Ovary (tissue), 9 donors: ENCODE results near the gene PTPN3. TPM values are rescaled to one million over a fixed set of nuclear protein-coding genes. Genes with fewer than 3 reads are reported as not detected.

Experiments
- DNase-seq, 5 donors: peaks; one replicate each; pipeline ENCODE4 v3.0.0-alpha.2; 2019 to 2020
- H3K27ac ChIP-seq, 2 donors: fragments of 200-600 bp; one replicate each; pipeline versions ENCODE4 v1.5.1 to v1.8.0; 2019 to 2022
- H3K27me3 ChIP-seq: fragments of 200-600 bp; one replicate; pipeline ENCODE4 v1.8.0; 2022
- H3K36me3 ChIP-seq: fragments of 200-600 bp; sonication (generic); one replicate; pipeline ENCODE4 v1.5.1; 2019
- H3K4me1 ChIP-seq: one replicate; pipeline ENCODE4 v1.8.1; 2013; ENCODE audit warnings: mild to moderate bottlenecking, moderate library complexity; ENCODE audit not compliant: insufficient read depth
- H3K4me3 ChIP-seq: fragments of 200-600 bp; sonication (generic); one replicate; pipeline ENCODE4 v1.5.1; 2017
- H3K9me3 ChIP-seq, 2 donors: fragments of 200-600 bp in 1 of 2; sonication (generic) in 1 of 2; one replicate each; pipeline versions ENCODE4 v1.5.1 to v1.8.1; 2013 to 2019; ENCODE audit warnings: mild to moderate bottlenecking in 1 of 2, moderate library complexity in 1 of 2
- EP300 ChIP-seq: sonication (generic); formaldehyde crosslinking; IDR thresholded peaks from one replicate; pipeline ENCODE4 v1.6.1; 2017; ENCODE audit warnings: antibody characterized with exemption
- POLR2A ChIP-seq: fragments of 450-650 bp; IDR thresholded peaks from one replicate; pipeline ENCODE4 v1.6.1; 2017; ENCODE audit warnings: antibody characterized with exemption, mild to moderate bottlenecking, moderate library complexity
- WGBS, 3 donors: extraction: QIAGEN DNeasy Blood & Tissue Kit in 1 of 3; methylation state at CpG; one replicate each; pipeline versions ENCODE4 v1.1.5 to v1.1.7; 2013 to 2017; 5-methylcytosine and 5-hydroxymethylcytosine counted together
- intact Hi-C, 4 donors: fragments of 100-400 bp; cut with DNase I; formaldehyde crosslinking; loops; one replicate each; pipeline versions ENCODE4 v1.11.0 to v1.15.1; 2022 to 2023
- polyA plus RNA-seq, 2 donors: library from polyadenylated mRNA; stranded (reverse); fragments of 200-250 nt in 1 of 2; fragments of 350-450 nt in 1 of 2; fragmentation: Illumina TruSeq in 1 of 2; extraction: RNeasy Lipid Tissue Mini Kit (QIAGEN cat#74804) in 1 of 2; gene quantifications; one replicate each; pipeline ENCODE4 v1.2.3, GENCODE V29; 2013 to 2014
- total RNA-seq, 7 donors: library from RNA; depleted of rRNA in 2 of 7; stranded (reverse); fragments of >200 nt in 2 of 7; fragmentation: NEBNext Ultra II Directional in 3 of 7; extraction: Animal tissue kit (Norgen Biotek cat#: 25700) in 3 of 7; gene quantifications; one replicate each; pipeline versions ENCODE4 v1.1.0 to v1.2.4, GENCODE V29; 2016 to 2023
- TF ChIP-seq, protein P1 (sequence below), 3 donors: fragments of 450-650 bp in 2 of 3; fragments of 200-600 bp in 1 of 3; IDR thresholded peaks; one replicate each; pipeline versions ENCODE4 v1.5.1 to v1.8.0; 2016 to 2022; ENCODE audit warnings: antibody characterized with exemption in 3 of 3, mild to moderate bottlenecking in 1 of 3
- donor health status: DM: no; HTN: no; CAD: no; lungs with moderate emphysema.
- donor health status: DM: no; HTN: no; CAD: no.
- donor health status: Bipolar disorder and iron deficiency.
- donor health status: DM: yes; HTN: yes; CAD: no.
- donor health status: DM: no; HTN: no; CAD: no.
- donor health status: DM: yes; HTN: yes; CAD: no.

Gene PTPN3
- total and polyA plus RNA-seq, 9 donors = 0.20 to 17.8 (median 1.6) TPM

DNA sequence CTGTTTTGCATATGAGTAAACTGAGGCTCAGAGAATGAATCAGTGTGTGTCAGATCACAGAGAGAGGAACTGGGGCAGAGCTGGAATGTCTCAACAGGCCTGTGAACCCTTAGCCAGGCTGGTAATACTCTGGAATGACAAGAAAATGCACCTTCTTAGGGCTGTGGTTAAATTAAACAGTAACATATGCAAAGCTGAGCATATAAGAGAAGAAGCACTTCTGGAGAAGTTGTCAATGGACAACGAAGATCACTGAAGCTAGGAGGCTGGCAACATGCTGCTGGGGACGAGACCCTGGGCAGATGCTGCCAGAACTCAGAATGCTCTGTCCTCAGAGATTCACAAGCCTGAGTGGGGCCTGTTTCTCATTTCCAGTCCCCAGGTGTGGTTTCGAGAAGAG is 112.6 kb downstream of the PTPN3 start:
- TF ChIP-seq, protein P1, sequence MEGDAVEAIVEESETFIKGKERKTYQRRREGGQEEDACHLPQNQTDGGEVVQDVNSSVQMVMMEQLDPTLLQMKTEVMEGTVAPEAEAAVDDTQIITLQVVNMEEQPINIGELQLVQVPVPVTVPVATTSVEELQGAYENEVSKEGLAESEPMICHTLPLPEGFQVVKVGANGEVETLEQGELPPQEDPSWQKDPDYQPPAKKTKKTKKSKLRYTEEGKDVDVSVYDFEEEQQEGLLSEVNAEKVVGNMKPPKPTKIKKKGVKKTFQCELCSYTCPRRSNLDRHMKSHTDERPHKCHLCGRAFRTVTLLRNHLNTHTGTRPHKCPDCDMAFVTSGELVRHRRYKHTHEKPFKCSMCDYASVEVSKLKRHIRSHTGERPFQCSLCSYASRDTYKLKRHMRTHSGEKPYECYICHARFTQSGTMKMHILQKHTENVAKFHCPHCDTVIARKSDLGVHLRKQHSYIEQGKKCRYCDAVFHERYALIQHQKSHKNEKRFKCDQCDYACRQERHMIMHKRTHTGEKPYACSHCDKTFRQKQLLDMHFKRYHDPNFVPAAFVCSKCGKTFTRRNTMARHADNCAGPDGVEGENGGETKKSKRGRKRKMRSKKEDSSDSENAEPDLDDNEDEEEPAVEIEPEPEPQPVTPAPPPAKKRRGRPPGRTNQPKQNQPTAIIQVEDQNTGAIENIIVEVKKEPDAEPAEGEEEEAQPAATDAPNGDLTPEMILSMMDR (IDR thresholded peaks at IDR 0.05) = no peak
- no peak for TF ChIP-seq POLR2A
- no peak for TF ChIP-seq EP300
- Histone ChIP-seq H3K4me1 (no peaks in the 10 kb centered on the region), H3K27ac (no peak overlapping the region), H3K4me3 (no peak overlapping the region), H3K27me3 (no peaks in the 10 kb centered on the region), H3K36me3 (no peaks in the 10 kb centered on the region), H3K9me3 (no peaks in the 10 kb centered on the region)
- DNase-seq = no peak
- 90 to 92% (median 90%) methylated on average over 3 of the region's 3 CpGs for WGBS, 3 donors
- intact Hi-C loops = no loop called here

DNA sequence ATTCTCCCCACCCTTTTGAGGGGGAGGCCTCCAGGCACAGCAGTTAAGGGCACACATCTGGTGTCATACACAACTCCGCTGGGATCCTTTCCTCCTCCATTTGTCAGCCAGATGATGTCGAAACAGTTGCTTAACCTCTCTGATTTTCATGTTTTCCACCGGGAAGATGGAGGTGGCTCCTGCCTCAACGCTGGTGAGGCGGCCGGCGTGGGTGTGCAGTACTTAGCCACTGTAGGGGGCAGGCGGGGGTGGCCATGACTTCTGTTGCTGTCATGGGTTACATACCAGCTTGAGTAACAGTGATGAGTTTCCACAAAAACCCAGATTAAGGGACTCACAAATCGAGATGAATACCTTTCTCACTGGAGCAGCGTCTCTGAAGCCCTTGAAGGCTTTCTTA is 114.2 kb downstream of the PTPN3 start:
- H3K27me3 ChIP-seq = no peaks in the 10 kb centered on the region
- no peaks in the 10 kb centered on the region for H3K36me3 ChIP-seq
- no peak overlapping the region for H3K27ac ChIP-seq
- no peaks in the 10 kb centered on the region for H3K4me1 ChIP-seq
- intact Hi-C loops = no loop called here
- no peak for TF ChIP-seq POLR2A
- TF ChIP-seq, protein P1 (IDR thresholded peaks at IDR 0.05) = no peak
- no peak for TF ChIP-seq EP300
- H3K9me3 ChIP-seq = no peaks in the 10 kb centered on the region
- H3K4me3 ChIP-seq = no peak overlapping the region
- WGBS, 3 donors = 86 to 93% (median 89%) methylated on average over 10 of the region's 10 CpGs
- DNase-seq = no peak

DNA sequence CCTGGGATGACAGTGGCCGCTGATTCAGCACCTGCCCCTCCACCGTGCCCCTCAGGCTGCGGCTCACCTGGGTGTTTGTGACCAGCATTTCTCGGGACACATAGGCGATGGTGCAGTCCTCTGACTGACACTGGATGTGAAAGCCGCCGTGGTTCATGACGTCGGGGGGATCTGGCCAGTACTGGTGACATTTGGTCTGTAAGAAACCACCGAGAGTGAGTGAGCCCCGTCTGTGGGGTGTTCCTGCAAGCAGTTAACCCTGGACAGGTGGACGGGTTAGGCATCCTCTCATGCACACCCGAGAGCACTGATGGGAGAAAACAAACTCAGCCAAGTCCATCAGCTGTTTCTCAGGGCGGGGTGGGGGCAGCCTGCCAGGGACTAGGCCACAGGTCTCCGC is 114.8 kb downstream of the PTPN3 start:
- intact Hi-C loops = no loop called here
- WGBS, 3 donors = 82 to 91% (median 89%) methylated on average over 15 of the region's 15 CpGs
- no peaks in the 10 kb centered on the region for H3K4me1 ChIP-seq
- H3K27me3 ChIP-seq = no peaks in the 10 kb centered on the region
- H3K9me3 ChIP-seq = no peaks in the 10 kb centered on the region
- H3K36me3 ChIP-seq = no peaks in the 10 kb centered on the region
- no peak for TF ChIP-seq POLR2A
- no peak for TF ChIP-seq EP300
- TF ChIP-seq, protein P1 (IDR thresholded peaks at IDR 0.05) = no peak
- no peak for DNase-seq
- H3K4me3 ChIP-seq = no peak overlapping the region
- no peak overlapping the region for H3K27ac ChIP-seq

DNA sequence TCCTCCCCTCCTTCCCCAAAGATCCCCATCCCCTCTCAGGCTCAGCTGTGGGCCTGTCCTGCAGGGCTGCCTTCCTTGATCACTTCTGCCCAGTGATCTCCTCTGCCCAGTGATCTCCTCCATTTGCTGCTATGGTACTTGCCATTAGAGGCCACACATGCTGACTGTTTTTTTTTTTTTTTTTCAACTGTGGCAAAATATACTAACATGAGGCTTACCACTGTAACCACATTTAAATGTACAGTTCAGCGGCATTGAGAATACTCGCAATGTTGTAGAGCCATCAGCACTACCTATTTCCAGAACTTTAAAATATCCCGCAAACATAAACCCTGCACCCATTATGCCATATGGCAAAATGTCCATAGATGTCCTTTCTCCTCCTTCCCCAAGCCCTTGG is 115.5 kb downstream of the PTPN3 start:
- Histone ChIP-seq H3K27me3 (no peaks in the 10 kb centered on the region), H3K4me3 (no peak overlapping the region), H3K36me3 (no peaks in the 10 kb centered on the region), H3K4me1 (no peaks in the 10 kb centered on the region), H3K27ac (no peak overlapping the region), H3K9me3 (no peaks in the 10 kb centered on the region)
- DNase-seq = no peak
- no peak for TF ChIP-seq EP300
- no peak for TF ChIP-seq POLR2A
- TF ChIP-seq, protein P1 (IDR thresholded peaks at IDR 0.05) = no peak
- 98 to 100% (median 100%) methylated on average over 3 of the region's 3 CpGs for WGBS, 3 donors
- intact Hi-C loops = no loop called here

DNA sequence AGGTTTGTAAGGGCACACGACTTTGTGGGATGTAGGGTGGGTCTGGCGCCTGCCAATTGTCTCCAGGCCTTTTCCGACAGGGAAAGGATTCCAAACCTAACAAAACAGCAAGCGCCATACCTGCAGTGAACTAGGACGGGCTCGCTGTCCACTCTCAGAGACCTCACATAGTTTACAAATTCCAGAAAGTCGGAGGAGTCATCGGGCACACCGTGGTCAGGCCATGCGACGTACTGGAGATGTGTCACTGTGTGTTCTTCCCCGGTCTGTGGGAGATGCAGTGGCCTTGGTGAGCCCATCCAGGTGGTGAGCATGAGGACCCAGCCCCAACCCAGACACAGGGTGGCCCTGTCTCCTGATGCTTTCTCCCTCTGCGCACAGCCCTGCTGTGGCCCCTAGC is 115.9 kb downstream of the PTPN3 start:
- TF ChIP-seq, protein P1 (IDR thresholded peaks at IDR 0.05) = no peak
- TF ChIP-seq POLR2A = no peak
- WGBS, 3 donors = 84 to 89% (median 86%) methylated on average over 13 of the region's 13 CpGs
- H3K4me3 ChIP-seq = no peak overlapping the region
- no peaks in the 10 kb centered on the region for H3K36me3 ChIP-seq
- no peak overlapping the region for H3K27ac ChIP-seq
- no peaks in the 10 kb centered on the region for H3K4me1 ChIP-seq
- no peak for DNase-seq
- intact Hi-C loops = no loop called here
- H3K9me3 ChIP-seq = no peaks in the 10 kb centered on the region
- H3K27me3 ChIP-seq = no peaks in the 10 kb centered on the region
